Dermis blood vessel endothelial cell (primary cell): Measurements from ENCODE around the gene RSAD2. TPM values are rescaled to one million over a fixed set of nuclear protein-coding genes. Genes with fewer than 3 reads are reported as not detected.
A peak's percentile ranks its signal among the peaks of the same experiment; 100 is the strongest.
"Not testable (repeated sequence)": the region's sequence is repeated elsewhere in the genome, so short reads cannot be mapped to it uniquely, and the experiment has no call there.

Experiments
- DNase-seq: peaks from one replicate; pipeline ENCODE4 v3.0.0; 2010
- total RNA-seq: library from RNA; depleted of rRNA; stranded (reverse); fragments of >200 nt; gene quantifications from 2 replicates; pipeline ENCODE4 v1.2.3, GENCODE V29; 2014

Gene RSAD2
- total RNA-seq, 1 donor from 2014 or later, result 1.2 TPM

- DNase-seq, result no peak
These were observed 50.9 kb downstream of the RSAD2 start for GRCh38 chr2:6928452-6928851.

- no peak for DNase-seq
These were observed 51.7 kb downstream of the RSAD2 start for GRCh38 chr2:6929196-6929819.

- DNase-seq, result no peak
These were observed 53.5 kb downstream of the RSAD2 start for GRCh38 chr2:6930923-6931647.

GRCh38 chr2:6931753-6932152 is 54.2 kb downstream of the RSAD2 start:
- DNase-seq, result no peak

- no peak for DNase-seq
These were observed 54.6 kb downstream of the RSAD2 start for GRCh38 chr2:6932206-6932605.

GRCh38 chr2:6932828-6933227 is 55.3 kb downstream of the RSAD2 start:
- no peak for DNase-seq

GRCh38 chr2:6933911-6934310 is 56.3 kb downstream of the RSAD2 start:
- DNase-seq, result no peak

GRCh38 chr2:6934345-6934744 is 56.8 kb downstream of the RSAD2 start:
- no peak for DNase-seq

- DNase-seq, result no peak
These were observed 57.4 kb downstream of the RSAD2 start for GRCh38 chr2:6934758-6935651.

GRCh38 chr2:6935652-6936020 is 58.1 kb downstream of the RSAD2 start:
- not testable (repeated sequence) for DNase-seq

GRCh38 chr2:6937157-6937556 is 59.6 kb downstream of the RSAD2 start:
- no peak for DNase-seq

GRCh38 chr2:6937582-6937981 is 60.0 kb downstream of the RSAD2 start:
- no peak for DNase-seq

GRCh38 chr2:6939071-6939470 is 61.5 kb downstream of the RSAD2 start:
- DNase-seq, result no peak

- no peak for DNase-seq
These were observed 63.2 kb downstream of the RSAD2 start for GRCh38 chr2:6940820-6941219.

GRCh38 chr2:6941299-6942046 is 63.9 kb downstream of the RSAD2 start:
- no peak for DNase-seq

GRCh38 chr2:6942848-6943247 is 65.3 kb downstream of the RSAD2 start:
- no peak for DNase-seq

- no peak for DNase-seq
These were observed 65.9 kb downstream of the RSAD2 start for GRCh38 chr2:6943523-6943922.

GRCh38 chr2:6943971-6944370 is 66.4 kb downstream of the RSAD2 start:
- no peak for DNase-seq

GRCh38 chr2:6944555-6944954 is 67.0 kb downstream of the RSAD2 start:
- no peak for DNase-seq

GRCh38 chr2:6945087-6945813 is 67.7 kb downstream of the RSAD2 start:
- no peak for DNase-seq

GRCh38 chr2:6945821-6946220 is 68.2 kb downstream of the RSAD2 start:
- DNase-seq, result no peak

- DNase-seq, result peak; percentile 11
These were observed 69.1 kb downstream of the RSAD2 start for GRCh38 chr2:6946722-6947121.
